Measurements from ENCODE around the gene USP6NL.

Gene USP6NL

GRCh38 chr10:11404901-11405300 lies 206.5 kb downstream of the USP6NL start:
- no peak for DNase-seq
